ENCODE results near the gene IZUMO1.

Gene IZUMO1

DNA sequence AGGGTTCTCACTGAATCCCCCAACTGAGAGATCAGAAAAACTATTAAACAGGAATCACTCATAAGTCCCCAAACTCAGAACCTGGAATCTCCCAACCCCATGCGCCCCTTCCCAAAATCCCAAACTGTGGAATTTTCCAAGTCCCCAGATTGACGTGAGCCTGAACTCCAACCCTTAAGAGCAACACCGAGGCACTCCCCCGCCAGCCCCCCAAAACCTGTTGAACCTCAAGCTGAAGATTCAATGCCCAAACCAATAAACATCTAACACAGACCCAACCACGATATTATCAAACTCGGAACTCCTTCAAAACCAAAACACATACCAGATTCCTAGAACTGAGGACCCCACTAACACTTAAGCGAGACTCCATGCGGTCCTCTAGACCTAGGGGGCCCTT is 599 bp downstream of the IZUMO1 start:
- CTCF ChIA-PET = no interaction called here
- peak overlapping the region; percentile 43; the same call in 1 of the 2 replicates for H3K27ac ChIP-seq
- no peak for TF ChIP-seq CTCF (conservative IDR thresholded peaks at IDR 0.05; ENCODE audit: low read depth)

DNA sequence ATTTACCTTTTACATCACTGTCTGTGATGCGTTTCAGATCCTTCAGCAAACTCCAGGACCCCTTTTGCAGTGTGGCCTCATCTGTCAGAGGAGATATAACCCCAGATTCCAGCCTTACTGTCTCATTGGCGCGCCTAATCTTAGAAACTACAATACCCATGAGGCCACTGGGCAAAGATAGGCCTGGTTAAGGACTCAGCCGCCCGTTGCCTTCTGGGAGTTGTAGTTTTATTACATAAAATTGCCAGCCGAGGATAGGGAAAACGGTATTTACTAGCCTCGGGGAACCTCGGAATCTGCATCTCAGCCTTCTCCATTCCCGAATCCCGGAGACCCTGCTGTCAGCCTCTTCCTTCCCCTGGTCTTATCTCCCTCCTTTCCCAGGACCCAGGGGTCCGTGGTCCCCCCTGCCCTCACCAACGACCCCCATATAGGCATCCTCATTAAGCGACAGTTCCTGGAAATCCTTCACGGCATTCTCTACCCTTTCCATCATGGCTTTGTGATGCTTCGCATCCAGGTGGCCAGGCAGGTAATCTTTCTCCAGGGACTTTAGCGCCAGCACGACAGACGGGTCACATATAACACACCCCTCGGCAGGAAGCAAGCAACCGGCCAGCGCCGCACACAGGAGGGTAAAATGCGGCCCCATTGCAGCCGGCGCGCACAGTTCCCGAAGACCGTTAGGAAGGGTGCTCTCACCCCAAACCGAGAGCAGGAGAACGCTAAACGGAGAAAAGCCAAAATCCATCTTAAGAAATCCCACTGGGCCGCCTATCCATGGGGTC is 1.3 kb downstream of the IZUMO1 start:
- no peak overlapping the region for H3K27ac ChIP-seq
- POLR2A ChIA-PET (ENCODE audit: low non-redundant PET) = no interaction called here
- DNase-seq (ENCODE audit: low spot score) = peak; percentile 69
- TF ChIP-seq CTCF (conservative IDR thresholded peaks at IDR 0.05; ENCODE audit: low read depth) = no peak
- CTCF ChIA-PET = no interaction called here

More for the DNA sequence above, 599 bp downstream of the IZUMO1 start:
- no peak for DNase-seq (ENCODE audit: low spot score)
- POLR2A ChIA-PET (ENCODE audit: low non-redundant PET) = no interaction called here

DNA sequence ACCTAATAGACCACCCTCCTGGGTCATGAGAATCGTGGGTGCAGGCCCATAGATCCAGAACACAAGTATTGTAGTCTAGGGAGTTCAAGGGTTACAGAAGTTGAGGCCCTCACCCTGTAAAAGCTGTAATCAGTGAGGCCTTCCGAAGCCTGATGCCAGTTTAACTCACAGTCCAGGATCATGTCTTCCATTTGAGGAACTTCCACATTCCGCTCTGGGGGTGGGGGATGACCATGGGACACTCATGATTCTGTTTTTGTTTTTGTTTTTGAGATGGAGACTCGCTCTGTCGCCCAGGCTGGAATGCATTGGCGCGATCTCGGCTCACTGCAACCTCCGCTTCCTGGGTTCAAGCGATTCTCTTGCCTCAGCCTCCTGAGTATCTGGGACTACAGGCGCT is 4.6 kb downstream of the IZUMO1 start:
- CTCF ChIA-PET = no interaction called here
- TF ChIP-seq CTCF (conservative IDR thresholded peaks at IDR 0.05; ENCODE audit: low read depth) = no peak
- POLR2A ChIA-PET (ENCODE audit: low non-redundant PET) = no interaction called here
- no peak for DNase-seq (ENCODE audit: low spot score)
- H3K27ac ChIP-seq = peak overlapping the region; percentile 80

- POLR2A ChIA-PET (ENCODE audit: low non-redundant PET) = no interaction called here
- peak overlapping the region; percentile 80 for H3K27ac ChIP-seq
- peak; percentile 84 for DNase-seq (ENCODE audit: low spot score)
- CTCF ChIA-PET = interaction anchor here (0.5 to 0.7 kb wide), 2 partner anchors 95 to 458 kb away, joined by 3 to 5 read pairs; partner anchors contain the start of gene HSD17B14
- TF ChIP-seq CTCF (conservative IDR thresholded peaks at IDR 0.05; ENCODE audit: low read depth) = no peak
These were observed 5.3 kb downstream of the IZUMO1 start for GRCh38 chr19:48741129-48741999.

DNA sequence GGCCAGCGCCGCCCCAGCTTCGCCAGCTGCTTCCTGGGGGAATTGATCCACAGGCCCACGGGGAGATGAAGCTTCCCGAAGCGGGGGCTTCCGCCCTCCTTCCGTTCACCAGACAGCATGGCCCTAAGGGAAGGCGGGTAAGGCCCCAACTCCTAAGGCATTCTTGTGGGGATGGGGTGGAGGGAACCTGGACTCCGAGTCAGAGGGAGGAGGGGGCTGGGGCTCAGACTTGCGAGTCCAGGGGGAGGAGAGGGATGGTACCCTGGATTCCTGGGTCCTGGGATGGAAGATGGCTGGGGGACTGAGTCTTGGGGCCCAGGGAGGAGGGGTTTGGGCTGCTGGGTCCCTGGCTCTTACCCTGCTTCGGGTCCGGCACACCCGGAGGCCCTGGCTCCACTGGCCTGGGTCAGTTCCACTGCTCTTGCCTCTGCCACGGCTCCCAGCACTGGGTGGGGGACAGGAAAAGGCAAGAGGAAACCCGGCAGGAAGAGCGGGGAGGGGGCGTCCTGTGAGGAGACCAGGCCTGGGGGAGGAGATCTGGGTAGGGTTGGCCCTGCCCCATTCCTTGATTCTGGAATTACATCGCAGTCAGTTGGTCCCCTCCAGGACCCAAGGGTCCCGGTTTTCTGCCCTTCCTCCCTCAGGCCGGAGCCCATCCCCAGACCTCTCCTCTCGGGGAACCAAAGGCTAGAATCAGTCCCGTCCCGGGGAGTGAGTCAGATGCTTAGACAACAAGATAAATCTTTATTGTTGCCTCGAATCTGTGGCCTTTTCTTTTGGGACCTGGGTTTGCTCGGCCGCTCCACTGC is 6.3 kb downstream of the IZUMO1 start, which contains the start of gene RASIP1:
Gene RASIP1, minus strand, starts transcription at position 447 of the 809 bp plus-strand sequence. Its CDS starts 328 bp downstream, at position 119.
- POLR2A ChIA-PET (ENCODE audit: low non-redundant PET) = no interaction called here
- no peak for DNase-seq (ENCODE audit: low spot score)
- CTCF ChIA-PET = interaction anchor here (0.5 to 1.1 kb wide), 3 partner anchors 24 to 98 kb away, joined by 3 to 8 read pairs (median 5); partner anchors contain the start of gene HSD17B14

More for the DNA sequence above, 6.3 kb downstream of the IZUMO1 start, which contains the start of gene RASIP1:
- no peak for TF ChIP-seq CTCF (conservative IDR thresholded peaks at IDR 0.05; ENCODE audit: low read depth)
- peak within 1 kb of the TSS; percentile 80 for H3K27ac ChIP-seq
